Measurements from ENCODE around the gene ACIN1.
A peak's percentile ranks its signal among the peaks of the same experiment; 100 is the strongest.

The ACIN1 gene

GRCh38 chr14:23042162-23042965, 52.6 kb downstream of the ACIN1 start, which contains the start of gene PSMB11:
PSMB11 (plus strand) TSS chr14:23042212; CDS start chr14:23042226, 14 bp downstream.
- DNase-seq (ENCODE audit: low read depth), result no peak

GRCh38 chr14:23041729-23042128, 53.2 kb downstream of the ACIN1 start:
- no peak for DNase-seq (ENCODE audit: low read depth)

- no peak for DNase-seq (ENCODE audit: low read depth)
Measured at GRCh38 chr14:23040100-23040499, 54.8 kb downstream of the ACIN1 start.

GRCh38 chr14:23035303-23036144, 59.4 kb downstream of the ACIN1 start:
- no peak for DNase-seq (ENCODE audit: low read depth)

GRCh38 chr14:23034498-23035302, 60.2 kb downstream of the ACIN1 start, which contains the start of gene PSMB5:
PSMB5 (minus strand) TSS chr14:23034900; CDS start chr14:23034881, 19 bp downstream.
- DNase-seq (ENCODE audit: low read depth), result peak; percentile 81

- DNase-seq (ENCODE audit: low read depth), result no peak
Measured at GRCh38 chr14:23033801-23034497, 61.0 kb downstream of the ACIN1 start.

- no peak for DNase-seq (ENCODE audit: low read depth)
Measured at GRCh38 chr14:23033251-23033727, 61.6 kb downstream of the ACIN1 start.

- DNase-seq (ENCODE audit: low read depth), result no peak
Measured at GRCh38 chr14:23030936-23031335, 64.0 kb downstream of the ACIN1 start.

- DNase-seq (ENCODE audit: low read depth), result no peak
Measured at GRCh38 chr14:23028799-23029198, 66.1 kb downstream of the ACIN1 start.

- DNase-seq (ENCODE audit: low read depth), result no peak
Measured at GRCh38 chr14:23025151-23025814, 69.7 kb downstream of the ACIN1 start.

GRCh38 chr14:23024612-23025075, 70.3 kb downstream of the ACIN1 start:
- DNase-seq (ENCODE audit: low read depth), result no peak

GRCh38 chr14:23023795-23024152, 71.2 kb downstream of the ACIN1 start:
- DNase-seq (ENCODE audit: low read depth), result no peak

- DNase-seq (ENCODE audit: low read depth), result no peak
Measured at GRCh38 chr14:23023022-23023794, 71.7 kb downstream of the ACIN1 start.

GRCh38 chr14:23021889-23022442, 73.0 kb downstream of the ACIN1 start:
- no peak for DNase-seq (ENCODE audit: low read depth)

GRCh38 chr14:23021434-23021833, 73.5 kb downstream of the ACIN1 start:
- no peak for DNase-seq (ENCODE audit: low read depth)

GRCh38 chr14:23020143-23021128, 74.5 kb downstream of the ACIN1 start:
- no peak for DNase-seq (ENCODE audit: low read depth)

- no peak for DNase-seq (ENCODE audit: low read depth)
Measured at GRCh38 chr14:23018107-23018506, 76.8 kb downstream of the ACIN1 start.

GRCh38 chr14:23017091-23017490, 77.8 kb downstream of the ACIN1 start:
- DNase-seq (ENCODE audit: low read depth), result no peak

All from T follicular helper cell (primary cell).